ENCODE results near the gene CHST8. TPM values are rescaled to one million over a fixed set of nuclear protein-coding genes. Genes with fewer than 3 reads are reported as not detected.

CHST8 gene
- total RNA-seq, 1 donor from 2014 or later, result 0.35 TPM

DNA sequence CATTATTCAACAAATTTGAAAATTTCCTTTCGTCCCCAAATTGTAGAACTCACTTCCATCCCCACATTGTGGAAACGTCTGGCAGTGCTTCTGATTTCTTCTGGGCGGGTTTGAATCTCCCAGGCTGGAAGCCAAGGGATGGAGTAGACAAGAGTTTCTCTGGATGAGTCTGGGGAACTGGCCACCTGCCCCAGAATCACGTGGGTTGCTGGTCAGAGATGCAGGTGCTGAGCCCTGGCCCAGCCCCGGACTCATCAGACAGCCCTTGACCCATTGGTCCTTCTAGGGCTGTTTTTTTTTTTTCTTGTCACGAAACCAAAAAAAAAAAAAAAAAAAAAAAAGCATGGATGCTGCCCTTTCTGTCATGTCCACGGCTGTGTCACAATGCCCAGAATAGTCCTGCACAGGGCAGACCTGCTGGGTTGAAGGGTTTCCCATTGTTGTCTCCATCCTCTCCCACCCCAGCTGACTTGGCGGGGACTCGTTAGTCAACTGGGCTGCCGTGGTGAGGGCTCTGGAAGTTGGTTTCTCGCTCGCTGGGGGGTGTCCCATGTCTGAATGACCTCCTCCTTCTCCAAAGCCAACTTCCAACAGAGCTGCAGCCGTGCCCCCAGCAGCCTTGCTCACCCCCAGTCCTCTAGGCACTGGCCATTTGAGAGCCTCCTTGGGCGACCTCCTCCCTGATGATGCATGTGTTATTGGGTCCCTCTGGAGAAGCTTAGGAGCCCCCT, 12.8 kb downstream of the CHST8 start:
- H3K27me3 Mint-ChIP-seq (ENCODE audit: low read depth), result peaks cover 19% of the 10 kb centered on the region
- no peak overlapping the region for H3K27ac Mint-ChIP-seq (ENCODE audit: unreplicated experiment)
- DNase-seq (ENCODE audit: low spot score), result peak; percentile 59
- no peaks in the 10 kb centered on the region for H3K4me1 Mint-ChIP-seq (ENCODE audit: low read depth)
- H3K4me3 Mint-ChIP-seq (ENCODE audit: unreplicated experiment), result no peak overlapping the region
- H3K9me3 Mint-ChIP-seq (ENCODE audit: low read depth), result no peaks in the 10 kb centered on the region
- no peaks in the 10 kb centered on the region for H3K36me3 Mint-ChIP-seq (ENCODE audit: low read depth)
- no peak for TF ChIP-seq CTCF (IDR thresholded peaks at IDR 0.05)

DNA sequence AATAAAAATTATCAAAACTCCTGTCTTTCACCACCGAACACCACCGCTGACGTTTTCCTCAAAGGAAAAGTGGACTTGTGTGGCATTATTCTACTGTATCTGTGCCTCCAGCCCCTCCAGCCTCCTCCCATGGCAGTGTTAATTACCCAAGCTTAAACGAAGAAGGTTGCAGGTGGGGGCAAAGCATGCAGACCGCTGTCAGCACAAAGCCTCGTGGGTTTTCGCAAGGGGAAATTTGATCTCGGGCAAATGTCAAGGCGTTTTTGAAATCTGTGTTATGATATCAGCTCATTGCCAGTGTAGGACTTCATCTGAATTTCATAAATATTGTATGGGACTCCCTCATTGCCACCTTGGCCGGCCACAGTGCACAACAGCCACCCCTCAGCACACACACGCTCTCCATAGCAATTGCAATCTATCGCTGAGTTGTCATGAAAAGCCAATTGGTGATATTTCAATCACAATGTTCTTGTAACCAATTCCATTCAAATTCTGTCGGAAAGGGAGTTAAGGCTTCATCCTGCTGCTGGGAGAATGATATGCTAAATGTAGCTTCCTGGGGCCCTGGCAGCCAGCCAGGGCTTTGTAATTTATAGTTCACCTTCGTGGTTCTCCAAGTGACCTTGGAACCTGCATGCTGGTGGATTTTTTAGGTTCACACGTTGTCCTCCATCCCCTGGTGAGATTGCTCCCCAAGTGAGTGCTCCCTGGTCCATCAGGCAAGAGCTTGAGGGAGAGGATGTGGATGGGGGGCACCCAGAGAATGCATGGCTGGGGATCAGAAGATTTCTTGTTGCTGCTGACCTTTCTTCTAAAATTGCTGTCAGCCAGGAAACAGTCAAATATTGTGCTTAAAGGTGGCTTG, 16.6 kb downstream of the CHST8 start:
- H3K36me3 Mint-ChIP-seq (ENCODE audit: low read depth), result no peaks in the 10 kb centered on the region
- no peak overlapping the region for H3K4me3 Mint-ChIP-seq (ENCODE audit: unreplicated experiment)
- H3K27me3 Mint-ChIP-seq (ENCODE audit: low read depth), result peaks cover 14% of the 10 kb centered on the region
- H3K27ac Mint-ChIP-seq (ENCODE audit: unreplicated experiment), result no peak overlapping the region
- DNase-seq (ENCODE audit: low spot score), result peak; percentile 21
- no peaks in the 10 kb centered on the region for H3K9me3 Mint-ChIP-seq (ENCODE audit: low read depth)
- no peak for TF ChIP-seq CTCF (IDR thresholded peaks at IDR 0.05)
- no peaks in the 10 kb centered on the region for H3K4me1 Mint-ChIP-seq (ENCODE audit: low read depth)

- Mint-ChIP-seq H3K4me1 (ENCODE audit: low read depth) (no peaks in the 10 kb centered on the region), H3K27me3 (ENCODE audit: low read depth) (peaks cover 14% of the 10 kb centered on the region), H3K4me3 (ENCODE audit: unreplicated experiment) (no peak overlapping the region), H3K27ac (ENCODE audit: unreplicated experiment) (no peak overlapping the region), H3K36me3 (ENCODE audit: low read depth) (no peaks in the 10 kb centered on the region), H3K9me3 (ENCODE audit: low read depth) (no peaks in the 10 kb centered on the region)
- no peak for TF ChIP-seq CTCF (IDR thresholded peaks at IDR 0.05)
- DNase-seq (ENCODE audit: low spot score), result peak; percentile 25
These were observed 17.4 kb downstream of the CHST8 start for GRCh38 chr19:33639035-33639681.

DNA sequence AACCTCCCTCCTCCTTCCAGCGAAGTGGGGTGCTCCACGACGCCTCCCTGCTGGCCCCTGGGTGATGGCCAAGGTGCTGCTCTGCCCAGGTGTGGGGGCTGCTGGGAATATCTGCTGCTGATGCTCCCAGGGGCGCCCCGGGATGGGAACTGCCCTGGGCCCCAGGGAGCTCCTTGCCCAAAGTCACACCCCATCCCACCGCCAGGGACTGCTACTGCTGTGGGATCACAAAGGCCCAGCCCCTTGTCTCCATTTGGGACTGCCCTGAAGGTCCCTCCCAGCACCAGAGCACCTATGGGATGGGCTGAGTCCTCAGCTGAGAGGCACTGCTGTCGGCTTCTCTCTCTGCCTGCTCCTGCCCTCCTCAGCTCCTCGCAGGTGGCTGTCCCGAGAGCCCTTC, 19.0 kb downstream of the CHST8 start:
- H3K9me3 Mint-ChIP-seq (ENCODE audit: low read depth), result peaks cover 3% of the 10 kb centered on the region
- peak; percentile 55 for DNase-seq (ENCODE audit: low spot score)
- H3K27me3 Mint-ChIP-seq (ENCODE audit: low read depth), result peaks cover 14% of the 10 kb centered on the region
- no peaks in the 10 kb centered on the region for H3K4me1 Mint-ChIP-seq (ENCODE audit: low read depth)
- no peak for TF ChIP-seq CTCF (IDR thresholded peaks at IDR 0.05)
- H3K36me3 Mint-ChIP-seq (ENCODE audit: low read depth), result no peaks in the 10 kb centered on the region
- H3K4me3 Mint-ChIP-seq (ENCODE audit: unreplicated experiment), result no peak overlapping the region
- H3K27ac Mint-ChIP-seq (ENCODE audit: unreplicated experiment), result no peak overlapping the region

- TF ChIP-seq CTCF (IDR thresholded peaks at IDR 0.05), result no peak
- Mint-ChIP-seq H3K9me3 (ENCODE audit: low read depth) (peaks cover 3% of the 10 kb centered on the region), H3K27ac (ENCODE audit: unreplicated experiment) (no peak overlapping the region), H3K27me3 (ENCODE audit: low read depth) (peaks cover 15% of the 10 kb centered on the region), H3K4me3 (ENCODE audit: unreplicated experiment) (no peak overlapping the region), H3K36me3 (ENCODE audit: low read depth) (no peaks in the 10 kb centered on the region), H3K4me1 (ENCODE audit: low read depth) (no peaks in the 10 kb centered on the region)
- peak; percentile 56 for DNase-seq (ENCODE audit: low spot score)
These were observed 19.5 kb downstream of the CHST8 start for GRCh38 chr19:33641261-33641660.
